ENCODE results near the gene TEC.
"Not testable (repeated sequence)": the region's sequence is repeated elsewhere in the genome, so short reads cannot be mapped to it uniquely, and the experiment has no call there.

The TEC gene

GRCh38 chr4:48290146-48290772 lies 20.6 kb upstream of the TEC start:
- Histone ChIP-seq H3K9me3 (no peaks in the 10 kb centered on the region), H3K27me3 (ENCODE audit: low read depth) (no peaks in the 10 kb centered on the region), H3K4me1 (no peaks in the 10 kb centered on the region), H3K4me3 (no peak overlapping the region), H3K36me3 (replicated peaks) (no peaks in the 10 kb centered on the region)
- in situ Hi-C loops (cut with MboI; ENCODE audit: low sequenced_read_pairs), result no loop called here
- peak; percentile 25 to 69 for DNase-seq (ENCODE audit: low spot score in 2 of 2)

GRCh38 chr4:48286060-48286459 lies 16.4 kb upstream of the TEC start:
- H3K9me3 ChIP-seq; DNase-seq (ENCODE audit: low spot score in 2 of 2); H3K27me3 ChIP-seq (ENCODE audit: low read depth); in situ Hi-C loops (cut with MboI; ENCODE audit: low sequenced_read_pairs); H3K4me3 ChIP-seq; H3K4me1 ChIP-seq; H3K36me3 ChIP-seq (replicated peaks): not testable (repeated sequence)

GRCh38 chr4:48285640-48286039 lies 16.0 kb upstream of the TEC start:
- H3K36me3 ChIP-seq (replicated peaks); H3K9me3 ChIP-seq; H3K27me3 ChIP-seq (ENCODE audit: low read depth); H3K4me3 ChIP-seq; DNase-seq (ENCODE audit: low spot score in 2 of 2); H3K4me1 ChIP-seq; in situ Hi-C loops (cut with MboI; ENCODE audit: low sequenced_read_pairs): not testable (repeated sequence)

- no peaks in the 10 kb centered on the region for H3K4me1 ChIP-seq
- no peaks in the 10 kb centered on the region for H3K27me3 ChIP-seq (ENCODE audit: low read depth)
- in situ Hi-C loops (cut with MboI; ENCODE audit: low sequenced_read_pairs), result no loop called here
- no peaks in the 10 kb centered on the region for H3K36me3 ChIP-seq (replicated peaks)
- no peak for DNase-seq (ENCODE audit: low spot score in 2 of 2)
- H3K4me3 ChIP-seq, result no peak overlapping the region
- no peaks in the 10 kb centered on the region for H3K9me3 ChIP-seq
Observed at GRCh38 chr4:48275686-48276085, 6.0 kb upstream of the TEC start.

- Histone ChIP-seq H3K36me3 (replicated peaks) (no peaks in the 10 kb centered on the region), H3K9me3 (no peaks in the 10 kb centered on the region), H3K4me3 (no peak overlapping the region), H3K4me1 (no peaks in the 10 kb centered on the region; the same call in 1 of the 2 replicates), H3K27me3 (ENCODE audit: low read depth) (no peaks in the 10 kb centered on the region)
- in situ Hi-C loops (cut with MboI; ENCODE audit: low sequenced_read_pairs), result no loop called here
- peak; percentile 20 to 22 for DNase-seq (ENCODE audit: low spot score in 2 of 2)
Observed at GRCh38 chr4:48275247-48275646, 5.6 kb upstream of the TEC start.

GRCh38 chr4:48271626-48272025 lies 2.0 kb upstream of the TEC start:
- H3K27me3 ChIP-seq (ENCODE audit: low read depth), result no peaks in the 10 kb centered on the region
- in situ Hi-C loops (cut with MboI; ENCODE audit: low sequenced_read_pairs), result no loop called here
- no peak overlapping the region for H3K4me3 ChIP-seq
- H3K9me3 ChIP-seq, result no peaks in the 10 kb centered on the region
- no peaks in the 10 kb centered on the region for H3K36me3 ChIP-seq (replicated peaks)
- no peaks in the 10 kb centered on the region; the same call in none of the 2 replicates for H3K4me1 ChIP-seq
- DNase-seq (ENCODE audit: low spot score in 2 of 2), result no peak

GRCh38 chr4:48270951-48271473 lies 1.4 kb upstream of the TEC start:
- Histone ChIP-seq H3K9me3 (no peaks in the 10 kb centered on the region), H3K36me3 (replicated peaks) (no peaks in the 10 kb centered on the region), H3K4me1 (no peaks in the 10 kb centered on the region; the same call in none of the 2 replicates), H3K27me3 (ENCODE audit: low read depth) (no peaks in the 10 kb centered on the region), H3K4me3 (no peak overlapping the region)
- in situ Hi-C loops (cut with MboI; ENCODE audit: low sequenced_read_pairs), result no loop called here
- no peak for DNase-seq (ENCODE audit: low spot score in 2 of 2)

- Histone ChIP-seq H3K4me1 (no peaks in the 10 kb centered on the region; the same call in none of the 2 replicates), H3K9me3 (no peaks in the 10 kb centered on the region), H3K27me3 (ENCODE audit: low read depth) (no peaks in the 10 kb centered on the region), H3K36me3 (replicated peaks) (no peaks in the 10 kb centered on the region), H3K4me3 (peak overlapping the region; percentile 78)
- DNase-seq (ENCODE audit: low spot score in 2 of 2), result no peak
- in situ Hi-C loops (cut with MboI; ENCODE audit: low sequenced_read_pairs), result no loop called here
Observed at GRCh38 chr4:48270523-48270897, 872 bp upstream of the TEC start.

- Histone ChIP-seq H3K27me3 (ENCODE audit: low read depth) (no peaks in the 10 kb centered on the region), H3K4me3 (peak overlapping the region; percentile 78), H3K4me1 (no peaks in the 10 kb centered on the region; the same call in none of the 2 replicates), H3K9me3 (no peaks in the 10 kb centered on the region), H3K36me3 (replicated peaks) (no peaks in the 10 kb centered on the region)
- DNase-seq (ENCODE audit: low spot score in 2 of 2), result peak; percentile 85 to 97
- in situ Hi-C loops (cut with MboI; ENCODE audit: low sequenced_read_pairs), result no loop called here
Observed at GRCh38 chr4:48269861-48270522, 354 bp upstream of the TEC start.

- H3K27me3 ChIP-seq (ENCODE audit: low read depth), result no peaks in the 10 kb centered on the region
- no peaks in the 10 kb centered on the region for H3K9me3 ChIP-seq
- no peaks in the 10 kb centered on the region; the same call in none of the 2 replicates for H3K4me1 ChIP-seq
- no peaks in the 10 kb centered on the region for H3K36me3 ChIP-seq (replicated peaks)
- DNase-seq (ENCODE audit: low spot score in 2 of 2), result no peak
- H3K4me3 ChIP-seq, result no peak overlapping the region
- in situ Hi-C loops (cut with MboI; ENCODE audit: low sequenced_read_pairs), result no loop called here
Observed at GRCh38 chr4:48267574-48267973, 2.1 kb downstream of the TEC start.

- Histone ChIP-seq H3K9me3 (no peaks in the 10 kb centered on the region), H3K4me3 (no peak overlapping the region), H3K36me3 (replicated peaks) (no peaks in the 10 kb centered on the region), H3K4me1 (no peaks in the 10 kb centered on the region; the same call in none of the 2 replicates), H3K27me3 (ENCODE audit: low read depth) (no peaks in the 10 kb centered on the region)
- in situ Hi-C loops (cut with MboI; ENCODE audit: low sequenced_read_pairs), result no loop called here
- no peak for DNase-seq (ENCODE audit: low spot score in 2 of 2)
Observed at GRCh38 chr4:48266781-48267180, 2.9 kb downstream of the TEC start.

- no peak overlapping the region for H3K4me3 ChIP-seq
- no peaks in the 10 kb centered on the region for H3K27me3 ChIP-seq (ENCODE audit: low read depth)
- H3K4me1 ChIP-seq, result no peaks in the 10 kb centered on the region
- in situ Hi-C loops (cut with MboI; ENCODE audit: low sequenced_read_pairs), result no loop called here
- no peaks in the 10 kb centered on the region for H3K9me3 ChIP-seq
- no peak for DNase-seq (ENCODE audit: low spot score in 2 of 2)
- H3K36me3 ChIP-seq (replicated peaks), result no peaks in the 10 kb centered on the region
Observed at GRCh38 chr4:48262926-48263325, 6.7 kb downstream of the TEC start.

- Histone ChIP-seq H3K36me3 (replicated peaks) (no peaks in the 10 kb centered on the region), H3K9me3 (no peaks in the 10 kb centered on the region), H3K4me3 (no peak overlapping the region), H3K4me1 (no peaks in the 10 kb centered on the region), H3K27me3 (ENCODE audit: low read depth) (no peaks in the 10 kb centered on the region)
- in situ Hi-C loops (cut with MboI; ENCODE audit: low sequenced_read_pairs), result no loop called here
- DNase-seq (ENCODE audit: low spot score in 2 of 2), result no peak
Observed at GRCh38 chr4:48262484-48262883, 7.2 kb downstream of the TEC start.

- Histone ChIP-seq H3K9me3 (no peaks in the 10 kb centered on the region), H3K4me3 (no peak overlapping the region), H3K4me1 (no peaks in the 10 kb centered on the region), H3K36me3 (replicated peaks) (no peaks in the 10 kb centered on the region), H3K27me3 (ENCODE audit: low read depth) (no peaks in the 10 kb centered on the region)
- no peak for DNase-seq (ENCODE audit: low spot score in 2 of 2)
- in situ Hi-C loops (cut with MboI; ENCODE audit: low sequenced_read_pairs), result no loop called here
Observed at GRCh38 chr4:48261281-48261680, 8.4 kb downstream of the TEC start.
